ENCODE results near the gene COL2A1. TPM values are rescaled to one million over a fixed set of nuclear protein-coding genes. Genes with fewer than 3 reads are reported as not detected.

The COL2A1 gene
- total RNA-seq, 1 experiment from 2014 or later: not detected

DNA sequence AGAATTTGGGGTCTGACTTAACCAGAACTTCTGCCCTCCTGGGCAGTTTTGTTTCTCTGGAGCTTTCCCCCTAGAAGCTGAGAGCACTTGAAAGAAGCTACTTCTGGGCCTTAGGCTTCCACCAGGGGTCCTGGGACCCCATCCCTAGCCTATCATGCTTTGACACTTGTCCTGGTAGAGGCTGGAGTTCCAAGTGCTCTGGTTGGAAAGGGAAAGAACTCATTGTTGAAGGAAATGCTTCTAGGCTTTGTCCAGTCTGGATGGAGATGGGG is 1.4 kb upstream of the COL2A1 start:
- no peaks in the 10 kb centered on the region for H3K79me2 ChIP-seq (ENCODE audit: low read depth)
- no peak overlapping the region for H3K4me3 ChIP-seq
- TF ChIP-seq EZH2 (IDR thresholded peaks at IDR 0.05; ENCODE audit: low read depth): no peak
- no peak for TF ChIP-seq CTCF (conservative IDR thresholded peaks at IDR 0.05)
- H3K4me2 ChIP-seq: no peak overlapping the region
- intact Hi-C loops (cut with micrococcal nuclease; ENCODE audit: unreplicated experiment): no loop called here
- H3K27me3 ChIP-seq (ENCODE audit: insufficient read depth, low read depth): peaks cover 83% of the 10 kb centered on the region
- POLR2A ChIA-PET (ENCODE audit: unreplicated experiment): no interaction called here
- DNase-seq: no peak
- CTCF ChIA-PET: no interaction called here
- no peaks in the 10 kb centered on the region for H3K9me3 ChIP-seq (ENCODE audit: insufficient read depth, low read depth)
- no peaks in the 10 kb centered on the region for H4K20me1 ChIP-seq (ENCODE audit: insufficient read depth)
- H3K27ac ChIP-seq: no peak overlapping the region
- no peak overlapping the region for H2AFZ ChIP-seq
- no peaks in the 10 kb centered on the region for H3K36me3 ChIP-seq (ENCODE audit: low read depth)
- no TSS peak for BruUV-seq (replicated peaks)
- H3K4me1 ChIP-seq (replicated peaks; ENCODE audit: insufficient read depth): peaks cover 7% of the 10 kb centered on the region
- H3K9me2 ChIP-seq (ENCODE audit: insufficient read depth): no peaks in the 10 kb centered on the region
- peaks cover 8% of the 10 kb centered on the region; the same call in 1 of the 2 replicates for H3F3A ChIP-seq (ENCODE audit: insufficient read depth, low read depth)

DNA sequence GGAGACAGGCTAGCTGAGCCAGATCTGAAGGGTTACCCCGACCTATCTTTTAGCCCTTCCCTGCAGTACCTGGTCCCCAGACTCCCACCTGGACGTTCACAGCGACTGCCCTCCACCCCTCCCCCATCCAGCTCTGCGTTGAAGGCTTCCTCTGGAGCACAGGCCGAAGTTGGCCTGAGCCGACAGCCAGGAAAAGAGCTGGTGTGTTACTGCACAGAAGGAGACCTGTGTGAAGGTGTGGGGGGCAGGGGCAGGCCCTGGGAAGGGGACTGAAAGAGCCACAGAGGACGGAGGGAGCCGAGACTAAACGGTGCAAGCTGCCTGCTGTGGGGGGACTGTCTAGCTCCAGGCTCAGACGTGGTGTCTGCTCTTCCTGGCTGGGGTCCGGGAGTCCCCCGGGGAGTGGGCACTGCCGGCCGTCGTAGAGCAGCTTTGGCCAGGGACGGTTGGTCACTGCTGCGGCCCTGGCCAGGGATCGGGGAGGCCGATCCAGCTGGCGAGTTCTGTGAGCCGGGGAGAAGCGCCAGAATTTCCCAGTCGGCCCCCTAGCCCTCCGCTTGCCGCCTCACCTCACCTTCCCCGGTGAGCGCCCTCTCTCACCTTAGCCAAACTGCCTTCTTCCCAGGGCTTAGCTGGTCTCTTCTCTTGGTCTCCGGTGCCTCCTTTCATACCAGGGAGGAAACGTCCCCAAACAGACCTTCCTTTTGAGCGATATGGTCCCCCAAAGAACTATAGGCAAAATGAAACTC is 899 bp upstream of the COL2A1 start:
- H2AFZ ChIP-seq: no peak overlapping the region
- POLR2A ChIA-PET (ENCODE audit: unreplicated experiment): no interaction called here
- no peak overlapping the region for H3K4me3 ChIP-seq
- no peak for DNase-seq
- no peaks in the 10 kb centered on the region for H3K9me3 ChIP-seq (ENCODE audit: insufficient read depth, low read depth)
- CTCF ChIA-PET: no interaction called here
- peaks cover 12% of the 10 kb centered on the region; the same call in 1 of the 2 replicates for H3F3A ChIP-seq (ENCODE audit: insufficient read depth, low read depth)
- peaks cover 80% of the 10 kb centered on the region for H3K27me3 ChIP-seq (ENCODE audit: insufficient read depth, low read depth)
- no peaks in the 10 kb centered on the region for H3K36me3 ChIP-seq (ENCODE audit: low read depth)
- no peaks in the 10 kb centered on the region for H3K79me2 ChIP-seq (ENCODE audit: low read depth)
- intact Hi-C loops (cut with micrococcal nuclease; ENCODE audit: unreplicated experiment): no loop called here
- BruUV-seq (replicated peaks): no TSS peak
- no peak overlapping the region for H3K4me2 ChIP-seq
- H3K4me1 ChIP-seq (replicated peaks; ENCODE audit: insufficient read depth): peaks cover 9% of the 10 kb centered on the region
- H3K27ac ChIP-seq: no peak overlapping the region
- H4K20me1 ChIP-seq (ENCODE audit: insufficient read depth): no peaks in the 10 kb centered on the region
- TF ChIP-seq EZH2 (IDR thresholded peaks at IDR 0.05; ENCODE audit: low read depth) (no peak), CTCF (conservative IDR thresholded peaks at IDR 0.05) (no peak)
- H3K9me2 ChIP-seq (ENCODE audit: insufficient read depth): no peaks in the 10 kb centered on the region

GRCh38 chr12:48003226-48004052 is 837 bp downstream of the COL2A1 start:
- no peak for TF ChIP-seq CTCF (conservative IDR thresholded peaks at IDR 0.05)
- no peak for TF ChIP-seq EZH2 (IDR thresholded peaks at IDR 0.05; ENCODE audit: low read depth)
- Histone ChIP-seq H3K79me2 (ENCODE audit: low read depth) (no peaks in the 10 kb centered on the region), H3K36me3 (ENCODE audit: low read depth) (no peaks in the 10 kb centered on the region), H3K4me1 (replicated peaks; ENCODE audit: insufficient read depth) (peaks cover 9% of the 10 kb centered on the region), H3K4me3 (no peak overlapping the region), H2AFZ (no peak overlapping the region), H4K20me1 (ENCODE audit: insufficient read depth) (no peaks in the 10 kb centered on the region), H3K27me3 (ENCODE audit: insufficient read depth, low read depth) (peaks cover 70% of the 10 kb centered on the region), H3K9me3 (ENCODE audit: insufficient read depth, low read depth) (no peaks in the 10 kb centered on the region), H3F3A (ENCODE audit: insufficient read depth, low read depth) (peaks cover 12% of the 10 kb centered on the region; the same call in 1 of the 2 replicates), H3K9me2 (ENCODE audit: insufficient read depth) (no peaks in the 10 kb centered on the region), H3K4me2 (no peak overlapping the region), H3K27ac (no peak overlapping the region)
- intact Hi-C loops (cut with micrococcal nuclease; ENCODE audit: unreplicated experiment): no loop called here
- no TSS peak for BruUV-seq (replicated peaks)
- ChIA-PET POLR2A (ENCODE audit: unreplicated experiment) (no interaction called here), CTCF (no interaction called here)
- DNase-seq: no peak

Data from PC-9 (cell line).